Measurements from ENCODE around the gene COPS3.
A peak's percentile ranks its signal among the peaks of the same experiment; 100 is the strongest.

COPS3 gene

DNA sequence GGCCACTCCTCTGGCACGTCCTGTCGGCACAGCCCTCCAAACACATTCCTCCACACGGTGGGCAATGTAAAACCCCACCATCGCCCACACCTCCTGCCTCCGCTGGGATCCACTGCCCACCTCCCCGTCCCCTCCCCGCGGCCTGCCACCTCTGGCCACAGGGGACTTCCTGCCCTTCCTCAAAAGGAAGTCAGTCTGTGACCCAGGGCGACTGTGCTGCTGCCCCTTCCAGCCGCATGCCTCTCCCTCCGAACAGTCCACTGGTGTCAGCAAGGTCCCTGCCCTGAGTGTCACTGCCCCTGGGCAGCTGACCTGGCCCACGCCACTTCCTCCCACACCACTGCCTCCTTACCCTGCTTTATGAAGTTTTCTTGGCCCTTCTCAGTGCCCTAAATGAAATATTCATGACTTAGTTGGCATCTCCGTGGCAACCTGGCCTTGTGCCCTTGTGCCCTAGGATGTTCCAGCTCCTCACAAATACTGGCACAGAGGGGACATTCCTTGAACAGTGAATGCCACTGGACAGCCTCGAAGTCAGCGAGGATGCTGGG lies 76.9 kb downstream of the COPS3 start:
- FAIRE-seq (peak; percentile 40), DNase-seq (ENCODE audit: insufficient read length, low spot score) (no peak)
- TF ChIP-seq PAX5 (IDR thresholded peaks at IDR 0.05; ENCODE audit: insufficient read depth, low read length, severe bottlenecking): no peak
- no peak for TF ChIP-seq POU2F2 (IDR thresholded peaks at IDR 0.05; ENCODE audit: low read depth, low read length)
- TF ChIP-seq POLR2A (IDR thresholded peaks at IDR 0.05; ENCODE audit: low read depth, low read length): no peak
- no peak for TF ChIP-seq POLR2AphosphoS5 (IDR thresholded peaks at IDR 0.05; ENCODE audit: low read depth, low read length)
- TF ChIP-seq SPI1 (IDR thresholded peaks at IDR 0.05; ENCODE audit: low read depth, low read length): no peak
- TF ChIP-seq TAF1 (IDR thresholded peaks at IDR 0.05; ENCODE audit: low read depth, low read length): no peak

DNA sequence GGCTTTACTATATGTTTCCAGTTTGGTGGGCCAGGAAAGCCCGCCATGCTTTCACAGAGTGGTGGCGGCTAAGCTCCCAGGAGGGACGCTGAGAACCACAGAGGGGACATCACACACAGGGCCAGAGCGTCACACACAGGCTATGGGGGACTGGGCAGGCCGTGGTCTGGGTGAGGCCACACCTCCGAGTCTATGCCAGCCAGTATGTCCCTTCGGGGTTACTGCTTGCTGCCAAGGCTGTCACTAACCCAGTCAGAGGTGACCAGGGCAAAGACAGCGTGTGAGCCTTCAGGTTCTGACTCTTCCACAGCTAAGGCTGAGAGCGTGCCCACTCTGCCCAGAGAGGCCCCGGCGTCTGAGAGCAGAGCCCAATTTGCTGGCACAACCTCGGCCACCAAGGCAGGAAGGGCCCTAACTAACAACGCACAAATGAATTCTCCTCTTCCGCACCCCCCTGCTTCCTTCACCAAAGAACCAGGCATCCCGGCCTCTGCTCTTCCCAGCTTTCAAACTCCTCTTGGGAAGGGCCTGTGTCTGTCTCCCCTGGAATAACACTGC lies 77.8 kb downstream of the COPS3 start:
- FAIRE-seq: no peak
- TF ChIP-seq POLR2A (IDR thresholded peaks at IDR 0.05; ENCODE audit: low read depth, low read length) (no peak), PAX5 (IDR thresholded peaks at IDR 0.05; ENCODE audit: insufficient read depth, low read length, severe bottlenecking) (no peak), POLR2AphosphoS5 (IDR thresholded peaks at IDR 0.05; ENCODE audit: low read depth, low read length) (no peak), TAF1 (IDR thresholded peaks at IDR 0.05; ENCODE audit: low read depth, low read length) (no peak), POU2F2 (IDR thresholded peaks at IDR 0.05; ENCODE audit: low read depth, low read length) (no peak), SPI1 (IDR thresholded peaks at IDR 0.05; ENCODE audit: low read depth, low read length) (no peak)

DNA sequence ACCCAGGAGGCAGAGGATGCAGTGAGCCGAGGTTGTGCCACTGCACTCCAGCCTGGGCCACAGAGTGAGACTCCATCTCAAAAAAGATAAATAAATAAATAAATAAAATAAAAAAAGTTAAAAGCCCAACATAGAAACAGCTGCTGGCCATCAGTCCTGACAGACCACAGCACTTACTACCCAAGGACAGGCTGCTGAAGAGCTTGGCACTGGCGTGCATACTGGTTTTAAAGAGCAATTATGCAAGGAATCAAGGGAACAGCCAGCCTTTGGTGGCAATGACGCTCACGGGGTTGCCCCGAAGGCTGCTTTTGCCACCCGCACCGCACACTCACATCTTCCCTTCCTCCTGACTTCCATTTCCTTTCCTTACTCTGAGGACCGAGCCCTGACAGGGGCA lies 79.1 kb downstream of the COPS3 start:
- DNase-seq (ENCODE audit: insufficient read length, low spot score): no peak
- no peak for FAIRE-seq
- TF ChIP-seq POLR2A (IDR thresholded peaks at IDR 0.05; ENCODE audit: low read depth, low read length): no peak
- TF ChIP-seq TAF1 (IDR thresholded peaks at IDR 0.05; ENCODE audit: low read depth, low read length): no peak

More for the DNA sequence above, 77.8 kb downstream of the COPS3 start:
- DNase-seq (ENCODE audit: insufficient read length, low spot score): no peak

DNA sequence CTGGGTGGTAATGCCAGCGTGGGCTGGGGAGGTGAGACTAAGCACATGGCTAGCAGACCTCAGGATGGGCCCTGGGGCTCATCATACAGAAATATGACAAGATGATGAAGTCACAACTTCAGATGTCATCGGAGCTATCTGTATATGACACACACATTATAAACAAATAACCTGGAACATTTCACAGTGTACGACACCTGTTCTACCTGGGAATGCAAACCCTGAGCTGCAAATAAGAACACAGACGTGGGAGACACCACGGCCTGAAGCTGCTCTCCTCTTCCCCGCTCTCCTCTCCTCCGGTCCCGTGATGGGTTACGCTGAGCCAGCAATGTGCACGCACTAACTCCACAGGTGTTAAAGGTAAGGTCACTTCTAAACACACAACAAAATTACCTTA lies 79.8 kb downstream of the COPS3 start:
- no peak for DNase-seq (ENCODE audit: insufficient read length, low spot score)
- FAIRE-seq: no peak
- no peak for TF ChIP-seq POLR2AphosphoS5 (IDR thresholded peaks at IDR 0.05; ENCODE audit: low read depth, low read length)
- TF ChIP-seq POU2F2 (IDR thresholded peaks at IDR 0.05; ENCODE audit: low read depth, low read length): no peak
- TF ChIP-seq PAX5 (IDR thresholded peaks at IDR 0.05; ENCODE audit: insufficient read depth, low read length, severe bottlenecking): no peak
- no peak for TF ChIP-seq SPI1 (IDR thresholded peaks at IDR 0.05; ENCODE audit: low read depth, low read length)
- no peak for TF ChIP-seq POLR2A (IDR thresholded peaks at IDR 0.05; ENCODE audit: low read depth, low read length)
- TF ChIP-seq TAF1 (IDR thresholded peaks at IDR 0.05; ENCODE audit: low read depth, low read length): no peak

DNA sequence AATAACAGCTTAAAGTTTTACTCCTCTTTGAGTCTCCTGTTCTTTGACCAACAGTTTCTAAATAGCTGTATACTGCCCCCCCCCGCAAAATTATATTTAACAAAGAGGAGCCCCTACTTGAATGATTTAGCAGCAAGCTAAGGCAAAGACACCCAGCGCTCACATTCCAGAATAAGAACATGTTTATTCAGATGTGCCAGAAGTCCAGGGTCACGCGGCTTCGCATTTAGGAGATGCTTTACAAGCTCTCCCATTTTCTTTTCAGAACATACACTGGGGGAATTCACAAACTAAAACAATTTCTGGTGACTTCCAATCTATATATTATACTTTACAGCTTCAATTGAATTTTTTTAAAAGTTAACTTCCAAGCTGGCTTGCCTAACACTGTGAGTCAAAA lies 80.2 kb downstream of the COPS3 start:
- no peak for TF ChIP-seq SPI1 (IDR thresholded peaks at IDR 0.05; ENCODE audit: low read depth, low read length)
- TF ChIP-seq POLR2AphosphoS5 (IDR thresholded peaks at IDR 0.05; ENCODE audit: low read depth, low read length): no peak
- no peak for TF ChIP-seq TAF1 (IDR thresholded peaks at IDR 0.05; ENCODE audit: low read depth, low read length)
- TF ChIP-seq POLR2A (IDR thresholded peaks at IDR 0.05; ENCODE audit: low read depth, low read length): no peak
- no peak for TF ChIP-seq POU2F2 (IDR thresholded peaks at IDR 0.05; ENCODE audit: low read depth, low read length)
- TF ChIP-seq PAX5 (IDR thresholded peaks at IDR 0.05; ENCODE audit: insufficient read depth, low read length, severe bottlenecking): no peak
- FAIRE-seq: no peak
- DNase-seq (ENCODE audit: insufficient read length, low spot score): no peak

DNA sequence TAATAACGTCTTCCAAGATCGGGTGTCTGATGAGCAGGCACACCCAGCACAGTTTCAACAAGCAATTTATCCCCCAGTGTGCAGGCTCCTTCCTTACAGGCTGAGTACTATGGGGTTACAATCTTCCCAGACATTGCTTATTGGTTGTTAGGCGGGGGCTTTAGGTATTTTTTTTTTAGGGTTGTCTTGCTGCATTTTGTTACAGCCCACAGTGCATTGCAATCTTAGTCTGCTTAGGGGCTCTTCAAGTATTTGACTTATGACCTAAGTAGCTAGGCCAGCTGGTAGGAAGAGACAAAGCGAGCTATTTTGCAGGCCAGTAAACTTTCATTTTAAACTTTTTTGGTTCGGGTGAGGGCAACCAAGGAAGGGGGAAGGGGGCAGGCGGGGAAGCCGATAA lies 80.7 kb downstream of the COPS3 start:
- TF ChIP-seq POLR2AphosphoS5 (IDR thresholded peaks at IDR 0.05; ENCODE audit: low read depth, low read length) (no peak), POLR2A (IDR thresholded peaks at IDR 0.05; ENCODE audit: low read depth, low read length) (no peak), SPI1 (IDR thresholded peaks at IDR 0.05; ENCODE audit: low read depth, low read length) (no peak), PAX5 (IDR thresholded peaks at IDR 0.05; ENCODE audit: insufficient read depth, low read length, severe bottlenecking) (no peak), POU2F2 (IDR thresholded peaks at IDR 0.05; ENCODE audit: low read depth, low read length) (no peak), TAF1 (IDR thresholded peaks at IDR 0.05; ENCODE audit: low read depth, low read length) (no peak)
- FAIRE-seq (no peak), DNase-seq (ENCODE audit: insufficient read length, low spot score) (no peak)

DNA sequence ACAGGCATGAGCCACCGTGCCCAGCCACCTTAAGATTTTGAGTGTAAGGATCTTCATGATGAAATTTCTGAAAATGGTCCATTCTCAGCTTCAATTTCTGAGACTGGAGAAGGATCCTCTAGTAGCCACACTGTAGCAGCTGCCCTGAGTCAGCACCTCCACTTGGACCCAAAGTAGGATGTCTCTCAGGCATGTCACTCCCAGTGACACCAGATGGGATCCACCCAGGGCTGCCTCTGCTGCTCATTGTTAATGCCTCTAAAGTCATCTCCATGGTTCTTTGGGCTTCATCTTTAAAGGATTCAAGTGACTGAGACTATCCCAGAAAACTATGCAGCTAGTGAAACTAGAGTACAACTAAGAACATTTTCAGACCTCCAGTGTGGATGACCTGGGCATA lies 82.8 kb downstream of the COPS3 start:
- DNase-seq (ENCODE audit: insufficient read length, low spot score) (no peak), FAIRE-seq (no peak)
- TF ChIP-seq POLR2AphosphoS5 (IDR thresholded peaks at IDR 0.05; ENCODE audit: low read depth, low read length) (no peak), SPI1 (IDR thresholded peaks at IDR 0.05; ENCODE audit: low read depth, low read length) (no peak), TAF1 (IDR thresholded peaks at IDR 0.05; ENCODE audit: low read depth, low read length) (no peak), POLR2A (IDR thresholded peaks at IDR 0.05; ENCODE audit: low read depth, low read length) (no peak), PAX5 (IDR thresholded peaks at IDR 0.05; ENCODE audit: insufficient read depth, low read length, severe bottlenecking) (no peak), POU2F2 (IDR thresholded peaks at IDR 0.05; ENCODE audit: low read depth, low read length) (no peak)

DNA sequence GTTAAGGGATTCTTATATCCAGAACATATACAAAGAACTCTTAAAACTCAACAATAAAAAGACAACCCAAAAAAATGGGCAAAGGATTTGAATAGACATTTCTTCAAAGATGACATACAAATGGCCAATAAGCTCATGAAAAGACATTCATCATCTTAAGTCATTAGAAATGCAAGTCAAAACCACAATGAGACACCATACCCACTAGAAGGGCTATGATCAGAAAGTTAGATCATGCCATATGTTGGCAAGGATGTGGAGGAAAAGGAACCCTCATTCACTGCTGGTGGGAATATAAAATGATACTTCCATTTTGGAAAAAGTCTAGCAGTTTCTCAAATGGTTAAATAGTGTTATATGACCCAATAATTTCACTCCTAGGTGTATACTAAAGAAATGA lies 84.3 kb downstream of the COPS3 start:
- FAIRE-seq (no peak), DNase-seq (ENCODE audit: insufficient read length, low spot score) (no peak)
- TF ChIP-seq POLR2AphosphoS5 (IDR thresholded peaks at IDR 0.05; ENCODE audit: low read depth, low read length) (no peak), TAF1 (IDR thresholded peaks at IDR 0.05; ENCODE audit: low read depth, low read length) (no peak), PAX5 (IDR thresholded peaks at IDR 0.05; ENCODE audit: insufficient read depth, low read length, severe bottlenecking) (no peak), POLR2A (IDR thresholded peaks at IDR 0.05; ENCODE audit: low read depth, low read length) (no peak)
